HepG2 (cell line): ENCODE measurements around the gene PACSIN1. TPM values are rescaled to one million over a fixed set of nuclear protein-coding genes. Genes with fewer than 3 reads are reported as not detected.

Source experiments
- ATAC-seq: fragments of 200-7000 bp; cut with Tn5 transposase; 3 replicates; pipeline ENCODE4 v1.9.1; 2020; ENCODE audit warnings: mild to moderate bottlenecking, moderate library complexity
- BruUV-seq: library from RNA; stranded (reverse); fragments of 400-500 nt; replicated peaks from 2 replicates; lab custom pipeline; 2021; lab: Mats Ljungman, UMichigan
- CTCF ChIA-PET: fragments of 300-600 bp; formaldehyde crosslinking; extraction: SDS; loops from one replicate; lab custom pipeline; 2021; ENCODE audit warnings: low total read pairs, inconsistent platforms, low intra/inter-chr PET ratio; lab: Yijun Ruan, JAX
- POLR2A ChIA-PET: fragments of 350-600 bp; sonication (Branson Sonifier 250); formaldehyde crosslinking; loops from one replicate; lab custom pipeline; 2020; ENCODE audit warnings: antibody characterized with exemption, inconsistent platforms; lab: Yijun Ruan, JAX
- DNase-seq: peaks from one replicate; pipeline ENCODE4 v3.0.0-alpha.2; 2015; ENCODE audit warnings: low spot score
- FAIRE-seq: peaks from 3 replicates; lab custom pipeline; 2011; peaks lifted over from hg19 to GRCh38; lab: Jason Lieb, UNC
- H2AFZ ChIP-seq: one replicate; pipeline ENCODE4 v1.6.1; 2011; ENCODE audit warnings: low read length, inconsistent platforms
- H3K27ac ChIP-seq: fragments of 300-600 bp; 3 replicates; pipeline ENCODE4 v1.8.0; 2011; ENCODE audit warnings: mixed run types, mild to moderate bottlenecking, mixed read lengths, low read length, inconsistent platforms; ENCODE audit not compliant: insufficient read depth; ENCODE audit errors: extremely low read length
- H3K27me3 ChIP-seq, 2 experiments: fragments of 200-600 bp in 1 of 2; 2 replicates in 1 of 2; 3 replicates in 1 of 2; pipeline versions ENCODE4 v1.6.0 to v1.8.0; 2011; ENCODE audit warnings: low read length in 2 of 2, mild to moderate bottlenecking in 2 of 2, moderate library complexity in 2 of 2, inconsistent platforms in 1 of 2; ENCODE audit not compliant: insufficient read depth in 2 of 2, control insufficient read depth in 1 of 2
- H3K36me3 ChIP-seq, 2 experiments: fragments of 200-600 bp in 1 of 2; replicated peaks in 1 of 2; 2 replicates in 1 of 2; 3 replicates in 1 of 2; pipeline versions ENCODE4 v1.5.1 to v1.8.0; 2011; ENCODE audit warnings: low read length in 2 of 2, inconsistent platforms in 1 of 2; ENCODE audit not compliant: insufficient read depth in 2 of 2, control insufficient read depth in 1 of 2
- H3K4me1 ChIP-seq: 2 replicates; pipeline ENCODE4 v1.5.1; 2012; ENCODE audit warnings: low read length, inconsistent platforms; ENCODE audit not compliant: insufficient read depth
- H3K4me2 ChIP-seq: 2 replicates; pipeline ENCODE4 v1.6.0; 2011; ENCODE audit warnings: low read depth, low read length, inconsistent platforms
- H3K4me3 ChIP-seq, 3 experiments: fragments of 200-600 bp in 1 of 3; sonication (generic), shearing (Covaris generic) in 1 of 3; replicated peaks in 1 of 3; 2 replicates each; pipeline ENCODE4 v1.5.1; 2011 to 2016; ENCODE audit warnings: low read length in 3 of 3, inconsistent platforms in 2 of 3, low read depth in 2 of 3, mild to moderate bottlenecking in 2 of 3, control low read depth in 1 of 3, mixed read lengths in 1 of 3; ENCODE audit not compliant: insufficient read depth in 1 of 3
- H3K79me2 ChIP-seq: one replicate; pipeline ENCODE4 v1.6.1; 2011; ENCODE audit warnings: low read length, inconsistent platforms; ENCODE audit not compliant: insufficient read depth
- H3K9ac ChIP-seq: 2 replicates; pipeline ENCODE4 v1.6.0; 2011; ENCODE audit warnings: mild to moderate bottlenecking, low read depth, low read length, inconsistent platforms; ENCODE audit not compliant: insufficient read depth
- H3K9me3 ChIP-seq: 2 replicates; pipeline ENCODE4 v1.5.1; 2012; ENCODE audit warnings: mild to moderate bottlenecking, low read length
- H4K20me1 ChIP-seq: 2 replicates; pipeline ENCODE4 v1.6.0; 2011; ENCODE audit warnings: inconsistent platforms, mild to moderate bottlenecking, low read length, moderate library complexity; ENCODE audit not compliant: insufficient read depth
- GABPB1 ChIP-seq: IDR thresholded peaks from 2 replicates; pipeline ENCODE4 v1.6.1; 2016; ENCODE audit warnings: mild to moderate bottlenecking, missing genetic modification reagents, moderate library complexity, missing compliant biosample characterization
- GZF1 ChIP-seq: sonication (generic); formaldehyde crosslinking; IDR thresholded peaks from 2 replicates; pipeline ENCODE4 v1.5.1; 2020; ENCODE audit warnings: mild to moderate bottlenecking, missing genetic modification reagents
- IKZF1 ChIP-seq: fragments of 450-650 bp; IDR thresholded peaks from 2 replicates; pipeline ENCODE4 v1.7.1; 2016
- KMT2B ChIP-seq: IDR thresholded peaks from 2 replicates; pipeline ENCODE4 v1.6.1; 2016; ENCODE audit warnings: missing genetic modification reagents, missing compliant biosample characterization
- RBAK ChIP-seq: sonication (generic); formaldehyde crosslinking; IDR thresholded peaks from 2 replicates; pipeline ENCODE4 v1.5.1; 2020; ENCODE audit warnings: mild to moderate bottlenecking, missing genetic modification reagents
- SP1 ChIP-seq, 2 experiments: fragments of 450-650 bp in 1 of 2; sonication (generic) in 1 of 2; formaldehyde crosslinking in 1 of 2; IDR thresholded peaks; 2 replicates each; pipeline versions ENCODE4 v1.4.0 to v1.6.1; 2016 to 2020; ENCODE audit warnings: missing genetic modification reagents in 1 of 2
- SUZ12 ChIP-seq: fragments of 150-350 bp; IDR thresholded peaks from 2 replicates; pipeline ENCODE4 v1.6.1; 2014; ENCODE audit warnings: low read depth, low read length
- WGBS: methylation state at CpG from one replicate; pipeline ENCODE4 v1.1.6; 2017; ENCODE audit warnings: low lambda C conversion rate; 5-methylcytosine and 5-hydroxymethylcytosine counted together
- in situ Hi-C: cut with HindIII; loops from 2 replicates; pipeline ENCODE4 v1.10.0; 2017; ENCODE audit warnings: low pct_unique_long_range_greater_than_20kb; ENCODE audit not compliant: extremely low pct_ligation_motif_present
- intact Hi-C: fragments of 100-400 bp; cut with micrococcal nuclease; formaldehyde crosslinking; loops from one replicate; pipeline ENCODE4 v1.10.0; 2022; ENCODE audit not compliant: unreplicated experiment
- polyA plus RNA-seq, 8 experiments: library from polyadenylated mRNA; depleted of rRNA in 3 of 8; stranded (reverse) in 7 of 8; unstranded in 1 of 8; fragments of >200 nt; fragmentation: Illumina TruSeq in 4 of 8; extraction: Trizol in 4 of 8; gene quantifications; 2 replicates each; pipeline versions ENCODE4 v1.2.1 to v1.2.3, GENCODE V29; 2011 to 2016; ENCODE audit warnings: low read depth in 4 of 8, missing spikeins in 1 of 8, mixed read lengths in 1 of 8; ENCODE audit not compliant: insufficient read depth in 1 of 8
- total RNA-seq, 5 experiments: library from RNA; depleted of rRNA; stranded (reverse); fragments of >200 nt; fragmentation: Illumina TruSeq; extraction: Trizol; gene quantifications; 2 replicates each; pipeline ENCODE4 v1.2.3, GENCODE V29; 2016; ENCODE audit warnings: low read depth in 1 of 5
- TF ChIP-seq, protein P1 (sequence below): sonication (generic); formaldehyde crosslinking; IDR thresholded peaks from 2 replicates; pipeline ENCODE4 v1.4.0; 2020; ENCODE audit warnings: missing genetic modification reagents
- TF ChIP-seq, protein P2 (sequence below): IDR thresholded peaks from 2 replicates; pipeline ENCODE4 v1.6.1; 2016; ENCODE audit warnings: low read depth
- TF ChIP-seq, protein P3 (sequence below): sonication (generic); formaldehyde crosslinking; IDR thresholded peaks from 2 replicates; pipeline ENCODE4 v1.5.0; 2020; ENCODE audit warnings: mild to moderate bottlenecking, missing genetic modification reagents

The PACSIN1 gene
- total and polyA plus RNA-seq, 2 of the 13 experiments (the other 11 are each of a cell fraction or from before 2014, with no cell fraction given), result not detected

DNA sequence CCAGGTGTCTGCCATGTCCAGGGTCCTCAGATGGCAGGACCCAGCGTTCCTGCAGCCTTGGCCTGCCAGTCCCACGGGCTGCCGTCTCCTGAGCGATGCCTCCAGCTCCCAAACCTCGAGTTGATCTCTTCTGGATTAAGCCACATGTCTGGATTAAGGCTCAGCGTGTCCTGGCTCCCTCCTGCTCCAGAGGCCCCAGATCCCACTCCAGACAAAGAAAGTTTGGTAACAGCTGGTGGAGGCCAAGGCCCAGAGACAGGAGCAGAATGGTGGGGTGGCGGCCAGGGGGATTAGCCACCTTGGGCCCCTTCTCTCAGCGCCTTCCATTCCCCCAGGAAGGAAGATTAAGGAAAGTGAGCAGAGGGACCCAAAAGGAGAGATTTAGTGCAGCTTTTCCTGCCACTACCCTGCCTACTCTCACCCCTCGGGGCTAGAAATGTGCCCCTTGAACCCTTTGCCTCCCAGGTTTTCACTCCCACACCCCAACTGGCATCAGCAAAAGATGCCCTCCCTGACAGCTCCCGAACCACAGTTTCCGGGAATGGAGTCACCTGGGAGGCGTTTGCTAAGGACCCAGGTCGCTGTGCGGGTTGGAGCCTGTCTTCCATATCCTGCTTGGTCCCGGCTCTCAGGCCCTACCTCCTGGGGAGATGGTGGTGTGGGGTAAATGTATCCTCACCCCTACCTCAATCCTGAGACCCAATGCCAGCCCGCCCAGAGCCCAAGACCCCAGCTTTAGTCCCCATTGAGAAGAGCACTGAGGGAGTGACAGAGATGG, 83.3 kb downstream of the PACSIN1 start:
- no peak overlapping the region for H2AFZ ChIP-seq
- H3K9ac ChIP-seq, result no peak overlapping the region
- no peak overlapping the region for H3K4me2 ChIP-seq
- ATAC-seq (no peak), FAIRE-seq (no peak), DNase-seq (no peak)
- intact Hi-C loops (no loop called here), in situ Hi-C loops (no loop called here)
- BruUV-seq, result no TSS peak
- H3K36me3 ChIP-seq, result no peaks in the 10 kb centered on the region
- TF ChIP-seq, protein P1, sequence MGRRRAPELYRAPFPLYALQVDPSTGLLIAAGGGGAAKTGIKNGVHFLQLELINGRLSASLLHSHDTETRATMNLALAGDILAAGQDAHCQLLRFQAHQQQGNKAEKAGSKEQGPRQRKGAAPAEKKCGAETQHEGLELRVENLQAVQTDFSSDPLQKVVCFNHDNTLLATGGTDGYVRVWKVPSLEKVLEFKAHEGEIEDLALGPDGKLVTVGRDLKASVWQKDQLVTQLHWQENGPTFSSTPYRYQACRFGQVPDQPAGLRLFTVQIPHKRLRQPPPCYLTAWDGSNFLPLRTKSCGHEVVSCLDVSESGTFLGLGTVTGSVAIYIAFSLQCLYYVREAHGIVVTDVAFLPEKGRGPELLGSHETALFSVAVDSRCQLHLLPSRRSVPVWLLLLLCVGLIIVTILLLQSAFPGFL, result no peak
- TF ChIP-seq, protein P2, sequence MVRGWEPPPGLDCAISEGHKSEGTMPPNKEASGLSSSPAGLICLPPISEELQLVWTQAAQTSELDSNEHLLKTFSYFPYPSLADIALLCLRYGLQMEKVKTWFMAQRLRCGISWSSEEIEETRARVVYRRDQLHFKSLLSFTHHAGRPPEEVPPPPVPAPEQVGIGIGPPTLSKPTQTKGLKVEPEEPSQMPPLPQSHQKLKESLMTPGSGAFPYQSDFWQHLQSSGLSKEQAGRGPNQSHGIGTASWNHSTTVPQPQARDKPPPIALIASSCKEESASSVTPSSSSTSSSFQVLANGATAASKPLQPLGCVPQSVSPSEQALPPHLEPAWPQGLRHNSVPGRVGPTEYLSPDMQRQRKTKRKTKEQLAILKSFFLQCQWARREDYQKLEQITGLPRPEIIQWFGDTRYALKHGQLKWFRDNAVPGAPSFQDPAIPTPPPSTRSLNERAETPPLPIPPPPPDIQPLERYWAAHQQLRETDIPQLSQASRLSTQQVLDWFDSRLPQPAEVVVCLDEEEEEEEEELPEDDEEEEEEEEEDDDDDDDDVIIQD (CRISPR knock-in tag), result no peak
- TF ChIP-seq IKZF1 (no peak), GZF1 (CRISPR knock-in tag) (no peak), SUZ12 (no peak), SP1 (IDR thresholded peaks at IDR 0.05) (no peak), SP1 (CRISPR knock-in tag; IDR thresholded peaks at IDR 0.05) (no peak), GABPB1 (CRISPR knock-in tag) (no peak), RBAK (CRISPR knock-in tag) (no peak), KMT2B (CRISPR knock-in tag) (no peak)
- TF ChIP-seq, protein P3, sequence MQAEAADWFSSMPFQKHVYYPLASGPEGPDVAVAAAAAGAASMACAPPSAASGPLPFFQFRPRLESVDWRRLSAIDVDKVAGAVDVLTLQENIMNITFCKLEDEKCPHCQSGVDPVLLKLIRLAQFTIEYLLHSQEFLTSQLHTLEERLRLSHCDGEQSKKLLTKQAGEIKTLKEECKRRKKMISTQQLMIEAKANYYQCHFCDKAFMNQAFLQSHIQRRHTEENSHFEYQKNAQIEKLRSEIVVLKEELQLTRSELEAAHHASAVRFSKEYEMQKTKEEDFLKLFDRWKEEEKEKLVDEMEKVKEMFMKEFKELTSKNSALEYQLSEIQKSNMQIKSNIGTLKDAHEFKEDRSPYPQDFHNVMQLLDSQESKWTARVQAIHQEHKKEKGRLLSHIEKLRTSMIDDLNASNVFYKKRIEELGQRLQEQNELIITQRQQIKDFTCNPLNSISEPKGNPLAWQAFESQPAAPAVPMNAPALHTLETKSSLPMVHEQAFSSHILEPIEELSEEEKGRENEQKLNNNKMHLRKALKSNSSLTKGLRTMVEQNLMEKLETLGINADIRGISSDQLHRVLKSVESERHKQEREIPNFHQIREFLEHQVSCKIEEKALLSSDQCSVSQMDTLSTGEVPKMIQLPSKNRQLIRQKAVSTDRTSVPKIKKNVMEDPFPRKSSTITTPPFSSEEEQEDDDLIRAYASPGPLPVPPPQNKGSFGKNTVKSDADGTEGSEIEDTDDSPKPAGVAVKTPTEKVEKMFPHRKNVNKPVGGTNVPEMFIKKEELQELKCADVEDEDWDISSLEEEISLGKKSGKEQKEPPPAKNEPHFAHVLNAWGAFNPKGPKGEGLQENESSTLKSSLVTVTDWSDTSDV (CRISPR knock-in tag), result no peak
- no peaks in the 10 kb centered on the region; the same call in 1 of the 2 replicates for H4K20me1 ChIP-seq
- no peak overlapping the region for H3K4me3 ChIP-seq
- H3K27ac ChIP-seq, result no peak overlapping the region
- no peaks in the 10 kb centered on the region for H3K79me2 ChIP-seq
- CTCF ChIA-PET, result no interaction called here
- H3K9me3 ChIP-seq, result no peaks in the 10 kb centered on the region
- WGBS, result 19% methylated on average over 12 of the region's 16 CpGs
- H3K4me1 ChIP-seq, result peaks cover 16% of the 10 kb centered on the region
- peaks cover 43 to 89% of the 10 kb centered on the region in 2 experiments for H3K27me3 ChIP-seq
- POLR2A ChIA-PET, result no interaction called here
